Muscle layer of duodenum (tissue), 2 donors: ENCODE data around the gene ARHGAP30.

Source experiments
- H3K27ac ChIP-seq: one replicate; pipeline ENCODE4 v1.7.0; 2013; ENCODE audit warnings: mild to moderate bottlenecking, low read length
- H3K27me3 ChIP-seq: one replicate; pipeline ENCODE4 v1.7.0; 2013; ENCODE audit warnings: low read depth, mild to moderate bottlenecking, control low read depth, low read length
- H3K36me3 ChIP-seq, 2 donors: one replicate each; pipeline ENCODE4 v1.7.0; 2013; ENCODE audit warnings: low read length in 2 of 2, control low read depth in 1 of 2, mild to moderate bottlenecking in 1 of 2; ENCODE audit not compliant: insufficient read depth in 2 of 2, control insufficient read depth in 1 of 2
- H3K4me1 ChIP-seq, 2 donors: one replicate each; pipeline ENCODE4 v1.7.0; 2013; ENCODE audit warnings: low read length in 2 of 2, mild to moderate bottlenecking in 2 of 2, control low read depth in 1 of 2, moderate library complexity in 1 of 2; ENCODE audit not compliant: insufficient read depth in 2 of 2, control insufficient read depth in 1 of 2
- H3K4me3 ChIP-seq, 2 donors: one replicate each; pipeline ENCODE4 v1.7.0; 2013; ENCODE audit warnings: low read length in 2 of 2, low read depth in 1 of 2, mild to moderate bottlenecking in 1 of 2
- H3K9me3 ChIP-seq, 2 donors: one replicate each; pipeline ENCODE4 v1.7.0; 2013; ENCODE audit warnings: low read length in 2 of 2, control low read depth in 1 of 2, mild to moderate bottlenecking in 1 of 2; ENCODE audit not compliant: control insufficient read depth in 1 of 2
- donor health status: healthy.

Gene ARHGAP30

DNA sequence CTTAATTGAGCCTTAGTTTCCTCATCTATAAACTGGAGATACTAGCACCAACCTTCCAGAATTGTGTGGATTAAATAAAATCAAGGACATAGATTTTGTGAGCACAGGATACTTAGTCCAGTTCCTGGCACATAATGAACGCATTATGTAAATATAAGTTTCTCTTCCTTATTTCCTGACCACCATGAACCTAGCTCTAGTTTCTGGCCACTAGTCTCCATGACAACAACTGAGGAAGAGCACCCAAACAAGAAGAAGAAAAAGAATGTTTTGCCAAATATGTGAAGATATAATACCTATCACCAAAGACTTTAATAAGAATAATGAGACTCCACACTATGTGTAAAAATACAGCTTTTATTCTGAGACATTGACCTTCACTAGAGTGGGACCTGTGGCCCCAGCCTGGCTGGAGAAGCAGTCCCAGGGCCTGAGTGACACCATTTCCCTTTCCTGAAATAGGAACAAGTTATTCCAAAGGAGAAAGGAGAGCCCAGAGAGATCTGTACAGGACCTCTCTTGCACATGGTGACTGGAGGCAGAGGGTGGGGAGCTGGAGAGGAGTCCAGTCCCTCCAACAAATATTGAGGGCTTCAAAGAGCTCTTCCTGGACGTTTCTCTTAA is 23.0 kb downstream of the ARHGAP30 start:
- Histone ChIP-seq H3K27ac (peak overlapping the region; percentile 99), H3K4me1 (peaks cover 4 to 6% of the 10 kb centered on the region in 2 donors), H3K27me3 (no peaks in the 10 kb centered on the region), H3K4me3 (peak overlapping the region; percentile 75 to 84), H3K9me3 (no peaks in the 10 kb centered on the region), H3K36me3 (peaks cover 18 to 21% of the 10 kb centered on the region in 2 donors)

DNA sequence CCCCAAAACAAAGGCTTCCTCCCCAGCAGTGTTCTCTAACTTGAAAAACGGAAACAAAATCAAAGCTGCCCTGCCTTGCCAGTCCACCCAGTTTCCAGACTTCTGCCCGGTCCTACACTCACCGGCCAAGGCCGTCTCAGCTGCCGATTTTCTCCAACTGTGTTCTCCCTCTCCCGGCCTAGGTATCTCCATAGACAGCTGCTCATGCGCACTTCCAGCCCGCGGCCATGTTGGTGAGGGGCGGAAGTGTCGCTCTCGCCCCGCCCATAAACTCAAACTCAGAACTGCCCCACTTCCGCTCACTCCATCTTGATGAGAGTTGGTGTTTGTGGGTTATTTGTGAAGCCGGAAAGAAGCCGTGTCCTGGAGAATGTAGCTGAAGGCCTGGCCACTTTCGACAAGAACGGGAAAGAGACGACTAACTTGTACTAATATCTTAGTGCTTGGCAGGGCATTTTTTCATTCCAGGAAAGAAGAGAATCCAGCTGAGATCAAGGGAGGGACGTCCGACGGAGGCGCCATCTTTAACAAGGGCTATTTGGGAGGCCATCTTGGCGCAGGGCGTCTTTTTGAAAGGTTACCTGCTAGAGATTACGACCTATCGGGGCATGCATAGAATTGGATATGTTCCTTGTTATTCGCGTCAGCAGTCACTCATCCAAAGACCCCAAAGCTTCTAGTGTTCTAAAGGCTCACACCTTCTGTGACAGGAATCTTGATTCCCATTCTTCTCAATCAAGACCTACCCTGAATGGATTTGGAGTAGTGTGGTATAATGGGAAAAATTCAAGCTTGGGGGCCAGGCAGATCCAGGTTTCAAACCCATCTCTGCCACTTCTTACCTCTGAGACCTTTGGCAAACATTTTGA is 23.7 kb downstream of the ARHGAP30 start, which contains the start of gene USF1:
Gene USF1, minus strand, starts transcription at position 242 of the 869 bp plus-strand sequence. CDS start 2,702 bp downstream, outside the sequence.
- H3K27ac ChIP-seq: peak within 1 kb of the TSS; percentile 99
- no peaks in the 10 kb centered on the region for H3K27me3 ChIP-seq
- peaks cover 24 to 26% of the 10 kb centered on the region in 2 donors for H3K36me3 ChIP-seq

GRCh38 chr1:161044908-161045735 is 24.6 kb downstream of the ARHGAP30 start:
- Histone ChIP-seq H3K4me1 (peaks cover 4 to 6% of the 10 kb centered on the region in 2 donors), H3K36me3 (peaks cover 32 to 34% of the 10 kb centered on the region in 2 donors), H3K27ac (peak overlapping the region; percentile 99), H3K9me3 (no peaks in the 10 kb centered on the region), H3K4me3 (peak overlapping the region; percentile 75 to 84), H3K27me3 (no peaks in the 10 kb centered on the region)

More for the DNA sequence above, 23.7 kb downstream of the ARHGAP30 start, which contains the start of gene USF1:
- peak within 1 kb of the TSS; percentile 75 to 84 for H3K4me3 ChIP-seq
- peaks cover 4 to 6% of the 10 kb centered on the region in 2 donors for H3K4me1 ChIP-seq
- H3K9me3 ChIP-seq: no peaks in the 10 kb centered on the region

DNA sequence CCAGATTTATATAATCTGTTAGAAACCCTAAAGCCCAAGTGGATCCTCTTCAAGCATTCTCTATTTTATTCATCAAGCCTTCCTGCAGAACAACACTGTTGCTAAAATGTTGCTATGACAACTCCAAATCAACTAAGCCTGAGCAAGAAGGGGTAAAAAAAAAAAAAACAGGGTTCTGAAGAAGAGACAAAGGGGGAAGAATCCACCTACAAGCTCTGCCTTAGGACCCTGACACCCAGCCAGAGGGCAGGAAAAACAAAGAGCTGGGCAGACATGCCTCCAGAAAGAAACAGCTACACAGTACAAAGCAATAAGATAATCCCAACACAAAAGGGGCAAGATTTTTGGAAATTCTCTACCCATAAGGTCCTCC is 25.2 kb downstream of the ARHGAP30 start:
- Histone ChIP-seq H3K27me3 (no peaks in the 10 kb centered on the region), H3K4me3 (peak overlapping the region; percentile 75 to 84), H3K4me1 (peaks cover 4 to 6% of the 10 kb centered on the region in 2 donors), H3K36me3 (peaks cover 38 to 40% of the 10 kb centered on the region in 2 donors), H3K9me3 (no peaks in the 10 kb centered on the region), H3K27ac (peak overlapping the region; percentile 99)

GRCh38 chr1:161039546-161039945 is 30.1 kb downstream of the ARHGAP30 start:
- Histone ChIP-seq H3K9me3 (no peaks in the 10 kb centered on the region), H3K27me3 (no peaks in the 10 kb centered on the region), H3K36me3 (peaks cover 36 to 38% of the 10 kb centered on the region in 2 donors), H3K4me3 (no peak overlapping the region), H3K27ac (no peak overlapping the region), H3K4me1 (peaks cover 7 to 14% of the 10 kb centered on the region in 2 donors)

DNA sequence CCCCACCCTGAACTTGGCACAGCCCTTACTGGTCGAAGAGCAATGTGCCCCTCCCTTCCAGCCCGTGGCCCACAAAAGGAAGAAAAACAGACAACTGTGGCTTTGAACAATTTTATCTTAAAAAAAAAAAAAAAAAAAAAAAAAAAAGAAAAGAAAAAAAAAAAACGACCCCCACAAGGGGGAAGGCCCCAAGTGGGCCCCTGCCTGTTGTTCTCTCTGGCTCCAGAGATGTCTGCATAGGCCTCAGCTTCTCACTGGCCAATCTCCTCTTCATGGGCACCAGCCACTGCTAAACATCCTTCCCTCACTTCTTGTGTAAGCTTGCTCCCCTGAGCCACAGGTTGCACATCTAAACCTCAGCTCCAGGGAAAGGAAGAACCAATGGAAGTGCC is 30.5 kb downstream of the ARHGAP30 start:
- H3K4me1 ChIP-seq: peaks cover 5 to 10% of the 10 kb centered on the region in 2 donors
- no peaks in the 10 kb centered on the region for H3K9me3 ChIP-seq
- no peaks in the 10 kb centered on the region for H3K27me3 ChIP-seq
- peak overlapping the region; percentile 56 to 67 for H3K4me3 ChIP-seq
- no peak overlapping the region for H3K27ac ChIP-seq
- H3K36me3 ChIP-seq: peaks cover 36 to 38% of the 10 kb centered on the region in 2 donors

GRCh38 chr1:161038523-161039153 is 31.1 kb downstream of the ARHGAP30 start, which contains the start of gene TSTD1:
Gene TSTD1, minus strand, starts transcription at chr1:161038964. Its CDS starts 75 bp downstream, at chr1:161038889.
- H3K9me3 ChIP-seq: no peaks in the 10 kb centered on the region
- no peak within 1 kb of the TSS for H3K27ac ChIP-seq
- H3K36me3 ChIP-seq: peaks cover 36 to 38% of the 10 kb centered on the region in 2 donors
- H3K4me1 ChIP-seq: peaks cover 4 to 8% of the 10 kb centered on the region in 2 donors
- H3K27me3 ChIP-seq: no peaks in the 10 kb centered on the region
- H3K4me3 ChIP-seq: peak within 1 kb of the TSS; percentile 56 to 67

- Histone ChIP-seq H3K27ac (no peak overlapping the region), H3K4me3 (peak overlapping the region; percentile 56 to 67), H3K4me1 (peaks cover 4 to 8% of the 10 kb centered on the region in 2 donors), H3K36me3 (peaks cover 32 to 38% of the 10 kb centered on the region in 2 donors), H3K9me3 (no peaks in the 10 kb centered on the region), H3K27me3 (no peaks in the 10 kb centered on the region)
Measured at GRCh38 chr1:161037661-161038522, 31.8 kb downstream of the ARHGAP30 start.

GRCh38 chr1:161033751-161034150 is 35.9 kb downstream of the ARHGAP30 start:
- H3K27ac ChIP-seq: no peak overlapping the region

GRCh38 chr1:161032409-161032808 is 37.3 kb downstream of the ARHGAP30 start:
- H3K27me3 ChIP-seq: no peaks in the 10 kb centered on the region
- no peak overlapping the region for H3K4me3 ChIP-seq
- no peaks in the 10 kb centered on the region for H3K36me3 ChIP-seq
- H3K9me3 ChIP-seq: no peaks in the 10 kb centered on the region
- no peaks in the 10 kb centered on the region for H3K4me1 ChIP-seq
- H3K27ac ChIP-seq: no peak overlapping the region

More at GRCh38 chr1:161033751-161034150, 35.9 kb downstream of the ARHGAP30 start:
- Histone ChIP-seq H3K27me3 (no peaks in the 10 kb centered on the region), H3K4me1 (peaks cover 4 to 8% of the 10 kb centered on the region in 2 donors), H3K4me3 (no peak overlapping the region), H3K9me3 (no peaks in the 10 kb centered on the region), H3K36me3 (no peaks in the 10 kb centered on the region)
